Measurements from ENCODE around the gene PCIF1. TPM values are rescaled to one million over a fixed set of nuclear protein-coding genes. Genes with fewer than 3 reads are reported as not detected.

PCIF1 gene
- total RNA-seq, 4 donors from 2014 or later, result 20.7 to 39.2 (median 24.8) TPM

GRCh38 chr20:45921337-45922189 is 12.9 kb upstream of the PCIF1 start:
- TF ChIP-seq CTCF (IDR thresholded peaks at IDR 0.05; ENCODE audit: low read depth), result no peak

- no peak for TF ChIP-seq CTCF (IDR thresholded peaks at IDR 0.05; ENCODE audit: low read depth)
These were observed 9.9 kb upstream of the PCIF1 start for GRCh38 chr20:45924391-45925261.

- TF ChIP-seq CTCF (IDR thresholded peaks at IDR 0.05; ENCODE audit: low read depth), result no peak
These were observed 8.5 kb upstream of the PCIF1 start for GRCh38 chr20:45925821-45926506.

GRCh38 chr20:45926731-45927070 is 7.8 kb upstream of the PCIF1 start:
- no peak for TF ChIP-seq CTCF (IDR thresholded peaks at IDR 0.05; ENCODE audit: low read depth)

- no peak for TF ChIP-seq CTCF (IDR thresholded peaks at IDR 0.05; ENCODE audit: low read depth)
These were observed 7.2 kb upstream of the PCIF1 start for GRCh38 chr20:45927071-45927878.

GRCh38 chr20:45933266-45934045 is 1.0 kb upstream of the PCIF1 start:
- no peak for TF ChIP-seq CTCF (IDR thresholded peaks at IDR 0.05; ENCODE audit: low read depth)
